ENCODE measurements around the gene ACLY. TPM values are rescaled to one million over a fixed set of nuclear protein-coding genes. Genes with fewer than 3 reads are reported as not detected.

Gene ACLY
- total RNA-seq, 1 donor from 2014 or later, result 143 TPM

DNA sequence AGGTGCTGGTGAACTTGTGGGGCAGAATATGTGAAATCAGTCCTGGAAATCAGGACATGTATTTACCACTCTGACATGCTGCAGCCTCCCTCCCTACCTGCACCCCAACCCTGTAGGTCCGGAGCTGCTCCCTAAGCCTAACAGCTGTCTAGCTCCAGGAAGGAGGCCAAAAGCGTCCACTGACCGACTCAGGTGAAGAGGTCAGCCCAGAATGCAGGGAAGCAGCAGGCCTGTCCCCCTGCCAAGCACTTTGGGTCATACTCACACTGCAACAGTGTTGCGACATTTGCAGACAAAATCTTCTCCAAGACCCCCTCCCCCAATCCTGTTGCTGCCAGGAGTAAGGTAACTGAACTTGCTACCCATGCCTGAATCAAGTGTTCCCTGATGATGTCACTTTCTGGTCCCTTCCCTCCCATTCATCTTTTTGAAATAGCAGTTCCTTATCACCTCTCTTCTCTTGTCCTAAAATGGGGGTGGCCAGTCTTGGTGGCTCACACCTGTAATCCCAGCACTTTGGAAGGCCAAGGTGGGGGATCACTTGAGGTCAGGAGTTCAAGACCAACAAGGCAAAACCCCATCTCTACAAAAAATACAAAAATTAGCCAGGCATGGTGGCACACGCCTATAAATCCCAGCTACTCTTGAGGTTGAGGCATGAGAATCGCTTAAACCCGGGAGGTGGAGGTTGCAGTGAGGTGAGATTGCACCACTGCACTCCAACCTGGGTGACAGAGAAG lies 1.3 kb upstream of the ACLY start:
- CTCF ChIA-PET, result no interaction called here

DNA sequence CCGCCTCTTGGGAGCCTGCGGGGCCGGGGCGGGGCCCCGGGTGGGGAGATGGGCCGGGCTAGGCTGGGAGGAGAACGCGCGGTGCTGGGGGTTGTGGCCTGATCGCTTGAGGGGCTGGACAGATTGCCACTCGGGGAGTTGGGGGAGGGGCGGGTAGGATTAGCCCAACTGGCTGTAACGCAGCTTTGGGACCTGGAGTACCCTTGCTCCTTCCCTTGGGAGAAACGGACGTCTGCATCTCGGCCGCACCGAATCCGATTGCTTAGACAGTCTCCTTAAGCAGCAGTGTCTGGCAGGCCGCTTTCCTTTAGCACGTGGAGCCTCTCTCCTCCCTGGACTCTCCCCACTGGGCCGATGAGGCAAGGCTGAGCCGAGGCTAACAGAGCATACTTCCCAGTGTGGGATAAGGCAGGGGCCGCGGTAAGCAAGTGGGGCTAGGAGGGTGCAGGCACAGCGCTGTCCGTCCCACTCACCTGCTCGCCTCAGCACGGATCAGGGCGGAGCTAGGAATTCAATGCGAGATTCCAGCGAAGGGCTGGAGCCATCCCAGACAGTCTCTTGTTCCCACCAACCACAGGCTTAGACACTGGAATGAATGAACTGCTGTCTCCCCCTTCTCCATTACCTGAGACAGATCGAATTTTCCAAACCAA lies 540 bp upstream of the ACLY start:
- Mint-ChIP-seq H3K27ac (no peak overlapping the region), H3K27me3 (no peaks in the 10 kb centered on the region), H3K4me1 (peaks cover 26% of the 10 kb centered on the region), H3K9me3 (no peaks in the 10 kb centered on the region), H3K4me3 (peak overlapping the region; percentile 92), H3K36me3 (ENCODE audit: low read depth) (peaks cover 6% of the 10 kb centered on the region)
- CTCF ChIA-PET, result interaction anchor here (1.0 to 1.8 kb wide), 2 partner anchors 11 to 101 kb away, joined by 3 to 4 read pairs; partner anchors contain the start of genes NKIRAS2 and ODAD4
- intact Hi-C loops (cut with micrococcal nuclease), result loop anchor here (1.0 to 5.0 kb wide), 8 partner anchors 11 to 758 kb away; partner anchors contain the start of genes CNP, DHX58, DNAJC7 and KAT2A
- no peak for DNase-seq
- POLR2A ChIA-PET, result interaction anchor here (0.6 to 3.8 kb wide), 13 partner anchors 10 to 1564 kb away, joined by 3 to 50 read pairs (median 4); partner anchors contain the start of genes CNP, DHX8, DNAJC7 and EIF1
- peak; percentile 6 for ATAC-seq (ENCODE audit: low read depth)
- TF ChIP-seq, protein P1, sequence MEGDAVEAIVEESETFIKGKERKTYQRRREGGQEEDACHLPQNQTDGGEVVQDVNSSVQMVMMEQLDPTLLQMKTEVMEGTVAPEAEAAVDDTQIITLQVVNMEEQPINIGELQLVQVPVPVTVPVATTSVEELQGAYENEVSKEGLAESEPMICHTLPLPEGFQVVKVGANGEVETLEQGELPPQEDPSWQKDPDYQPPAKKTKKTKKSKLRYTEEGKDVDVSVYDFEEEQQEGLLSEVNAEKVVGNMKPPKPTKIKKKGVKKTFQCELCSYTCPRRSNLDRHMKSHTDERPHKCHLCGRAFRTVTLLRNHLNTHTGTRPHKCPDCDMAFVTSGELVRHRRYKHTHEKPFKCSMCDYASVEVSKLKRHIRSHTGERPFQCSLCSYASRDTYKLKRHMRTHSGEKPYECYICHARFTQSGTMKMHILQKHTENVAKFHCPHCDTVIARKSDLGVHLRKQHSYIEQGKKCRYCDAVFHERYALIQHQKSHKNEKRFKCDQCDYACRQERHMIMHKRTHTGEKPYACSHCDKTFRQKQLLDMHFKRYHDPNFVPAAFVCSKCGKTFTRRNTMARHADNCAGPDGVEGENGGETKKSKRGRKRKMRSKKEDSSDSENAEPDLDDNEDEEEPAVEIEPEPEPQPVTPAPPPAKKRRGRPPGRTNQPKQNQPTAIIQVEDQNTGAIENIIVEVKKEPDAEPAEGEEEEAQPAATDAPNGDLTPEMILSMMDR (IDR thresholded peaks at IDR 0.05), result no peak

More for the DNA sequence above, 1.3 kb upstream of the ACLY start:
- Mint-ChIP-seq H3K4me3 (peak overlapping the region; percentile 64), H3K36me3 (ENCODE audit: low read depth) (peaks cover 6% of the 10 kb centered on the region), H3K27ac (no peak overlapping the region), H3K27me3 (no peaks in the 10 kb centered on the region), H3K4me1 (peaks cover 24% of the 10 kb centered on the region), H3K9me3 (no peaks in the 10 kb centered on the region)
- DNase-seq (no peak), ATAC-seq (ENCODE audit: low read depth) (no peak)
- POLR2A ChIA-PET, result interaction anchor here (0.6 to 3.8 kb wide), 5 partner anchors 10 to 469 kb away, joined by 3 to 50 read pairs (median 4); partner anchors contain the start of genes CNP, ODAD4 and STAT3
- TF ChIP-seq, protein P1 (IDR thresholded peaks at IDR 0.05), result no peak
- intact Hi-C loops (cut with micrococcal nuclease), result loop anchor here (1.0 to 5.0 kb wide), 8 partner anchors 10 to 757 kb away; partner anchors contain the start of genes CNP, DHX58, DNAJC7 and KAT2A

DNA sequence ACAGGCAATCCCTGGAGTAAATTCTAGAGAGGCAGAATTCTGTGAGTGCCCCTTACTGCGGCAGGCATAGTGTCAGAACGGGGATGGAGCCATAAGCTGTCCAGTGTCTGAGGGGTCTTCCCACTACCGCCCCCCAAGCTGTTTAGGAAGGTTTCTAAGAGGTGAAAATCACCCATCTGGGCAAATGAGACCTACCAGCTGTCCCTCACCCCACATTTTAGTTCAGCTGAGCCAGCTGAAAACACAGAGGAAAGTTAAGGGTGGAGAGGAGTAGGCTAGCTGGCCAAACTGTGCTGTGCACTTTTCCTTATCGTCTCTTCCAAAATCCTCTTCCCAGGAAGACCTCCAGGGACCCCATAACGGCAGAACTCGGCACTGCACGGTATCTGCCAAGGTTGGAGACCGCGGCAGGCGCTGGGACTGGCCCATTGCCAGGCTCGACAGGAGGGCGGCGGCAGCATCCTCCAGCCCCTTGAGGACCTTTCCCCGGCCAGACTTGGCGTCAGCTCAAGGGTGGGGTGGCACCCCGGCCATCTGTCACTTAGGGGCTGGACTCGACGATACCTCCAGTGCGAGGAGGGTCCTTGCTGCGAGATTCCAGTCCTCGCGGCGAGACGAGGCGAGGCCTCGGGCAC lies 955 bp downstream of the ACLY start:
- Mint-ChIP-seq H3K4me1 (peaks cover 32% of the 10 kb centered on the region), H3K4me3 (peak overlapping the region; percentile 92), H3K36me3 (ENCODE audit: low read depth) (peaks cover 17% of the 10 kb centered on the region), H3K27ac (peak overlapping the region; percentile 24), H3K9me3 (no peaks in the 10 kb centered on the region), H3K27me3 (no peaks in the 10 kb centered on the region)
- intact Hi-C loops (cut with micrococcal nuclease), result loop anchor here (1.0 to 5.0 kb wide), 6 partner anchors 49 to 759 kb away; partner anchors contain the start of genes CNP, DNAJC7, KAT2A and KLHL11
- ATAC-seq (ENCODE audit: low read depth) (no peak), DNase-seq (no peak)
- POLR2A ChIA-PET, result interaction anchor here (0.5 to 3.8 kb wide), 10 partner anchors 12 to 1560 kb away, joined by 3 to 50 read pairs (median 5); partner anchors contain the start of genes DNAJC7, EIF1, KLHL11 and NKIRAS2
- TF ChIP-seq, protein P1 (IDR thresholded peaks at IDR 0.05), result no peak
- CTCF ChIA-PET, result interaction anchor here (1.8 kb wide), 1 partner anchor 13 kb away, joined by 3 read pairs; the partner anchor contains the start of gene ODAD4

DNA sequence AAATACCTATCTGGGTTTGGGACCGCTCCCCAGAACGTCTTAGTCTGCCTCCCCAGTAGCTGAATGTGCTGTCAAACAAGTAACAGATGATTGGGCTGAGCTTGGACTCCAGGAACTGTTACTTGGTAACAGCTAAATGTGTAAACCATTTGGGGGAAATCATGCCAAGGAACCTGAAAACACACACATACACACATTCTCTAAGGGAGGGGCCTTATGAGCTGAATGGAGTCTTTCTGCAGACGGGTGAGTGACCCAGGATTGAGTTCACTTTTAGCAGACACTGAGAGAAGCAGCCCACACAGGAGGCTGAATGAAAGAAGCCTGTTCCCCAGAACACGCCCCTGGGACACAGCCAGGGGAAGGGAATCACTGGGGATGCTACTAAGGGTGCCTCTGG lies 1.6 kb downstream of the ACLY start:
- DNase-seq, result no peak
- TF ChIP-seq, protein P1 (IDR thresholded peaks at IDR 0.05), result no peak
- POLR2A ChIA-PET, result interaction anchor here (0.7 to 3.8 kb wide), 5 partner anchors 12 to 506 kb away, joined by 3 to 50 read pairs (median 3); partner anchors contain the start of genes CAVIN1, DNAJC7, NKIRAS2 and ODAD4
- Mint-ChIP-seq H3K4me3 (peak overlapping the region; percentile 92), H3K27me3 (no peaks in the 10 kb centered on the region), H3K36me3 (ENCODE audit: low read depth) (peaks cover 23% of the 10 kb centered on the region), H3K4me1 (peaks cover 32% of the 10 kb centered on the region), H3K27ac (peak overlapping the region; percentile 24), H3K9me3 (no peaks in the 10 kb centered on the region)
- ATAC-seq (ENCODE audit: low read depth), result no peak
- CTCF ChIA-PET, result no interaction called here
- intact Hi-C loops (cut with micrococcal nuclease), result loop anchor here (5.0 kb wide), 1 partner anchor 50 kb away; the partner anchor contains the start of gene KLHL11
